H7 (cell line): Measurements from ENCODE around the gene AHNAK. TPM values are rescaled to one million over a fixed set of nuclear protein-coding genes. Genes with fewer than 3 reads are reported as not detected.
"Not testable (repeated sequence)": the region's sequence is repeated elsewhere in the genome, so short reads cannot be mapped to it uniquely, and the experiment has no call there.

Source experiments
- DNase-seq: peaks from one replicate; pipeline ENCODE4 v3.0.0; 2012
- H3K27me3 ChIP-seq: 2 replicates; pipeline ENCODE4 v1.6.0; 2011; ENCODE audit warnings: mild to moderate bottlenecking, low read length; ENCODE audit not compliant: control insufficient read depth, insufficient read depth
- H3K36me3 ChIP-seq: replicated peaks from 2 replicates; pipeline ENCODE4 v1.5.1; 2011; ENCODE audit warnings: low read length; ENCODE audit not compliant: control insufficient read depth, insufficient read depth
- H3K4me3 ChIP-seq: 2 replicates; pipeline ENCODE4 v1.5.1; 2011; ENCODE audit warnings: low read depth, mild to moderate bottlenecking, control low read depth, low read length, moderate library complexity; ENCODE audit not compliant: insufficient read depth
- total RNA-seq: library from RNA; depleted of rRNA; stranded (reverse); fragments of >200 nt; shearing (Covaris generic); gene quantifications from 2 replicates; pipeline ENCODE4 v1.2.3, GENCODE V29; 2014

The AHNAK gene
- total RNA-seq, 1 experiment from 2014 or later: 11.2 TPM

GRCh38 chr11:62575837-62576236 lies 29.2 kb upstream of the AHNAK start:
- DNase-seq: no peak
- Histone ChIP-seq H3K36me3 (peaks cover 28% of the 10 kb centered on the region), H3K4me3 (no peak overlapping the region), H3K27me3 (no peaks in the 10 kb centered on the region)

- Histone ChIP-seq H3K4me3 (peak overlapping the region; percentile 64), H3K27me3 (no peaks in the 10 kb centered on the region), H3K36me3 (peaks cover 34% of the 10 kb centered on the region)
- peak; percentile 72 for DNase-seq
Observed at GRCh38 chr11:62575156-62575555, 28.6 kb upstream of the AHNAK start.

- Histone ChIP-seq H3K36me3 (peaks cover 39% of the 10 kb centered on the region), H3K4me3 (peak overlapping the region; percentile 64), H3K27me3 (no peaks in the 10 kb centered on the region)
- peak; percentile 84 for DNase-seq
Observed at GRCh38 chr11:62574363-62575071, 27.9 kb upstream of the AHNAK start.

GRCh38 chr11:62573592-62574362 lies 27.2 kb upstream of the AHNAK start, which contains the start of gene EEF1G:
EEF1G (minus strand) TSS chr11:62573891; CDS start chr11:62573842, 49 bp downstream.
- Histone ChIP-seq H3K36me3 (peaks cover 40% of the 10 kb centered on the region), H3K27me3 (no peaks in the 10 kb centered on the region), H3K4me3 (peak within 1 kb of the TSS; percentile 95)
- DNase-seq: peak; percentile 99

GRCh38 chr11:62573006-62573591 lies 26.5 kb upstream of the AHNAK start:
- peak; percentile 32 for DNase-seq
- no peaks in the 10 kb centered on the region for H3K27me3 ChIP-seq
- peaks cover 39% of the 10 kb centered on the region for H3K36me3 ChIP-seq
- H3K4me3 ChIP-seq: peak overlapping the region; percentile 95

GRCh38 chr11:62572431-62572830 lies 25.8 kb upstream of the AHNAK start:
- Histone ChIP-seq H3K4me3 (peak overlapping the region; percentile 95), H3K27me3 (no peaks in the 10 kb centered on the region), H3K36me3 (peaks cover 40% of the 10 kb centered on the region)
- no peak for DNase-seq

GRCh38 chr11:62571493-62571892 lies 24.9 kb upstream of the AHNAK start:
- H3K4me3 ChIP-seq, H3K27me3 ChIP-seq, DNase-seq: not testable (repeated sequence)
- peaks cover 45% of the 10 kb centered on the region for H3K36me3 ChIP-seq

DNA sequence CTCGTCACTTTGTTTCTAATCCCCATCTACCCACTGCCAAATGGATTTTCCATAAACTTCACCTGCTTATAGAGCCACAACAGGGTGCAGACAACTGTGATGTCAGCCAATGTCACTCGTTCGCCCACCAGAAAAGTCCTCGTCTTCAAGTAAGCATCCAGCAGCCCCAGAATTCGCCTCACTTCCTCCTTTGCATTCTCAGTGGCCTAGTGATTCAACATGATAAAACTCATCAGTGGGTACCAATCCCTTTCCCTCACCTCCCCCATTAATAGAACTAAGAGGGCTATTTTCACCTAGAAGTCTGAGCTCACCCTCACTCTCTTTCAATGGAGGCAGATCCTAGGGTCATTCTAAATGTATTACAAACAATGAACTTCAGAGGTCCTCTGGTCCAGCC lies 24.3 kb upstream of the AHNAK start:
- not testable (repeated sequence) for H3K27me3 ChIP-seq, DNase-seq, H3K4me3 ChIP-seq
- peaks cover 47% of the 10 kb centered on the region for H3K36me3 ChIP-seq

GRCh38 chr11:62569611-62570010 lies 23.0 kb upstream of the AHNAK start:
- Histone ChIP-seq H3K4me3 (no peak overlapping the region), H3K36me3 (peaks cover 56% of the 10 kb centered on the region)
- DNase-seq: no peak

GRCh38 chr11:62567018-62567633 lies 20.5 kb upstream of the AHNAK start:
- no peak overlapping the region for H3K4me3 ChIP-seq
- H3K36me3 ChIP-seq: peaks cover 54% of the 10 kb centered on the region
- no peak for DNase-seq

More at GRCh38 chr11:62569611-62570010, 23.0 kb upstream of the AHNAK start:
- H3K27me3 ChIP-seq: no peaks in the 10 kb centered on the region

GRCh38 chr11:62566247-62566646 lies 19.6 kb upstream of the AHNAK start:
- H3K4me3 ChIP-seq: no peak overlapping the region
- DNase-seq: no peak
- no peaks in the 10 kb centered on the region for H3K27me3 ChIP-seq
- H3K36me3 ChIP-seq: peaks cover 45% of the 10 kb centered on the region

More at GRCh38 chr11:62567018-62567633, 20.5 kb upstream of the AHNAK start:
- H3K27me3 ChIP-seq: no peaks in the 10 kb centered on the region

DNA sequence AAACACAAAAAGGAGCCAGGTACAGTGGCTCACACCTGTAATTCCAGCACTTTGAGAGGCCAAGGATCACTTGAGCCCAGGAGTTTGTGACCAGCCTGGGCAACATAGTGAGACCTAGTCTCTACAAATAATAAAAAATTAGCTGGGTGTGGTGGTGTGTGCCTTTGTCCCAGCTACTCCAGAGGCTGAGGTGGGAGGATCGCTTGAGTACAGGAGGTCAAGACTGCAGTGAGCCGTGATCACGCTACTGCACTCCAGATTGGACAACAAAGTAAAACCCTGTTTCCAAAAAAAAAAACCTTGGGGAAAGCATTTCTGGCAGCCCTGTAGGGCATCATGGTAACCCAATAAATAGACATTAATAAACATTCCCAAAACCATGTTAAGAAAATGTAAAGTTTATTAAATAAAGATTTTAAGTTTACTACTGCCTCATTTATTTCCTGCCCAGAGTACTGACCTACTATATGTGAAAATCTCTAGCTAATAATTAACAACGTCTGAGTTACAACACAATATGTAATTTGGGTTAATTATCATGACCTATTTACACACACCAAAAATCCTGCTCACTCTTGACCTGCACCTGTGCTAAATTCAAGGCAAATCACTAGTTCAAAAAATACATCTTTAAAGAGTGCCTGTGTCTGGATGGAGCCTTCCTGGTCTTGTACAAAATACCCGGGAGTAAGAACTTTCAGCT lies 18.6 kb upstream of the AHNAK start:
- no peak for DNase-seq
- peaks cover 36% of the 10 kb centered on the region for H3K36me3 ChIP-seq
- no peaks in the 10 kb centered on the region for H3K27me3 ChIP-seq
- H3K4me3 ChIP-seq: no peak overlapping the region

DNA sequence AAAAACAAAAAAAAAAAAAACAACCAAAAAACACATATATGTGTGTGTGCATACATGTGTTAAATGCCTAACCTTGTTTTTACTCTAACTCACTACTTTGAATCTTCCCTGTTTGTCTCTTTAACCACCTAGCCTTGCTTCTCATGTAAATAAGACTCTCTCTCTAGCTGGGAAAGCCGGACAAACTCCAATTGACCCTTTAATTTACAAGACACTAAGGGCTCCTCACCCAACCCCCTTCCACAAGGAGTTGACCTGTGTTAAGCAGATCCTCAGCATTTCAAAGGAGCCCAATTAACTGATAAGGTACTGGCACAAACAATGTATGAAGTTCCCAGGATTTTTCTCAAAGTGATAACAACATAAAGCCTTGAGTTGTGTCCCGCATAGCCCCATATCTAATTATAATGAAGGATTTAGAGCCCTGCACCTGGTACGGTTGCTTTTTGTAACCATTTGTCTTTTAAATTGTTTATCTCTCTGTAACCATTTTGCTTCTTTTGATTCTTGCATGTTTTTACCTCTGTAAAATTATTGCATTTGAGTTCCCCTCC lies 15.1 kb upstream of the AHNAK start:
- DNase-seq: peak; percentile 34
- H3K36me3 ChIP-seq: peaks cover 31% of the 10 kb centered on the region
- H3K4me3 ChIP-seq, H3K27me3 ChIP-seq: not testable (repeated sequence)
